DND-41 (cell line): ENCODE data around the gene PLEKHA6.
A peak's percentile ranks its signal among the peaks of the same experiment; 100 is the strongest.

Source experiments
- ATAC-seq: fragments of 200-7000 bp; cut with Tn5 transposase; 3 replicates; pipeline ENCODE4 v1.9.1; 2021; ENCODE audit warnings: low read depth; ENCODE audit not compliant: insufficient read depth
- DNase-seq: peaks from one replicate; pipeline ENCODE4 v3.0.0-alpha.2; 2020
- H2AFZ ChIP-seq: 2 replicates; pipeline ENCODE4 v1.6.0; 2012; ENCODE audit warnings: low read depth, low read length
- H3K27ac ChIP-seq: 2 replicates; pipeline ENCODE4 v1.5.1; 2012; ENCODE audit warnings: low read length, inconsistent platforms
- H3K27me3 ChIP-seq: fragments of 200-600 bp; sonication (generic); 2 replicates; pipeline ENCODE4 v1.6.0; 2012; ENCODE audit warnings: low read length, mild to moderate bottlenecking, inconsistent platforms; ENCODE audit not compliant: insufficient read depth, poor library complexity
- H3K36me3 ChIP-seq: 2 replicates; pipeline ENCODE4 v1.5.1; 2012; ENCODE audit warnings: low read length, inconsistent platforms; ENCODE audit not compliant: insufficient read depth
- H3K4me1 ChIP-seq: 2 replicates; pipeline ENCODE4 v1.5.1; 2012; ENCODE audit warnings: mild to moderate bottlenecking, low read length; ENCODE audit not compliant: insufficient read depth
- H3K4me2 ChIP-seq: 2 replicates; pipeline ENCODE4 v1.6.0; 2012; ENCODE audit warnings: mild to moderate bottlenecking, moderate library complexity, low read length, inconsistent platforms; ENCODE audit not compliant: insufficient read depth
- H3K4me3 ChIP-seq, 2 experiments: fragments of 200-600 bp in 1 of 2; shearing (Covaris generic) in 1 of 2; 2 replicates each; pipeline ENCODE4 v1.5.1; 2012 to 2016; ENCODE audit warnings: inconsistent platforms in 2 of 2, low read length in 2 of 2, mild to moderate bottlenecking in 2 of 2, low read depth in 1 of 2, moderate library complexity in 1 of 2
- H3K79me2 ChIP-seq: 2 replicates; pipeline ENCODE4 v1.6.0; 2012; ENCODE audit warnings: low read length, inconsistent platforms; ENCODE audit not compliant: insufficient read depth
- H3K9ac ChIP-seq: 2 replicates; pipeline ENCODE4 v1.6.0; 2012; ENCODE audit warnings: low read depth, mild to moderate bottlenecking, inconsistent platforms, low read length, moderate library complexity
- H3K9me3 ChIP-seq: 2 replicates; pipeline ENCODE4 v1.5.1; 2012; ENCODE audit warnings: low read length, moderate library complexity, mild to moderate bottlenecking, inconsistent platforms; ENCODE audit not compliant: insufficient read depth, severe bottlenecking
- H4K20me1 ChIP-seq: 2 replicates; pipeline ENCODE4 v1.6.0; 2012; ENCODE audit warnings: low read length; ENCODE audit not compliant: insufficient read depth
- EZH2 ChIP-seq: IDR thresholded peaks from 3 replicates; pipeline ENCODE4 v1.6.1; 2012; ENCODE audit warnings: borderline replicate concordance, low read depth, mild to moderate bottlenecking, moderate library complexity, low read length, inconsistent platforms; ENCODE audit not compliant: severe bottlenecking
- TF ChIP-seq, protein P1 (sequence below): IDR thresholded peaks from 2 replicates; pipeline ENCODE4 v1.5.1; 2012; ENCODE audit warnings: borderline replicate concordance, low read length, moderate library complexity, mild to moderate bottlenecking; ENCODE audit not compliant: poor library complexity, severe bottlenecking; ENCODE audit errors: extremely low read depth

The PLEKHA6 gene

GRCh38 chr1:204384636-204385352 is 25.1 kb upstream of the PLEKHA6 start:
- Histone ChIP-seq H3K4me1 (peaks cover 13% of the 10 kb centered on the region), H3K27ac (no peak overlapping the region), H2AFZ (no peak overlapping the region), H3K4me2 (no peak overlapping the region), H3K4me3 (no peak overlapping the region), H3K9ac (no peak overlapping the region), H3K27me3 (peaks cover 15% of the 10 kb centered on the region), H4K20me1 (no peaks in the 10 kb centered on the region), H3K9me3 (no peaks in the 10 kb centered on the region), H3K79me2 (no peaks in the 10 kb centered on the region), H3K36me3 (no peaks in the 10 kb centered on the region)
- ATAC-seq (no peak), DNase-seq (no peak)
- no peak for TF ChIP-seq EZH2
- TF ChIP-seq, protein P1, sequence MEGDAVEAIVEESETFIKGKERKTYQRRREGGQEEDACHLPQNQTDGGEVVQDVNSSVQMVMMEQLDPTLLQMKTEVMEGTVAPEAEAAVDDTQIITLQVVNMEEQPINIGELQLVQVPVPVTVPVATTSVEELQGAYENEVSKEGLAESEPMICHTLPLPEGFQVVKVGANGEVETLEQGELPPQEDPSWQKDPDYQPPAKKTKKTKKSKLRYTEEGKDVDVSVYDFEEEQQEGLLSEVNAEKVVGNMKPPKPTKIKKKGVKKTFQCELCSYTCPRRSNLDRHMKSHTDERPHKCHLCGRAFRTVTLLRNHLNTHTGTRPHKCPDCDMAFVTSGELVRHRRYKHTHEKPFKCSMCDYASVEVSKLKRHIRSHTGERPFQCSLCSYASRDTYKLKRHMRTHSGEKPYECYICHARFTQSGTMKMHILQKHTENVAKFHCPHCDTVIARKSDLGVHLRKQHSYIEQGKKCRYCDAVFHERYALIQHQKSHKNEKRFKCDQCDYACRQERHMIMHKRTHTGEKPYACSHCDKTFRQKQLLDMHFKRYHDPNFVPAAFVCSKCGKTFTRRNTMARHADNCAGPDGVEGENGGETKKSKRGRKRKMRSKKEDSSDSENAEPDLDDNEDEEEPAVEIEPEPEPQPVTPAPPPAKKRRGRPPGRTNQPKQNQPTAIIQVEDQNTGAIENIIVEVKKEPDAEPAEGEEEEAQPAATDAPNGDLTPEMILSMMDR, result no peak

DNA sequence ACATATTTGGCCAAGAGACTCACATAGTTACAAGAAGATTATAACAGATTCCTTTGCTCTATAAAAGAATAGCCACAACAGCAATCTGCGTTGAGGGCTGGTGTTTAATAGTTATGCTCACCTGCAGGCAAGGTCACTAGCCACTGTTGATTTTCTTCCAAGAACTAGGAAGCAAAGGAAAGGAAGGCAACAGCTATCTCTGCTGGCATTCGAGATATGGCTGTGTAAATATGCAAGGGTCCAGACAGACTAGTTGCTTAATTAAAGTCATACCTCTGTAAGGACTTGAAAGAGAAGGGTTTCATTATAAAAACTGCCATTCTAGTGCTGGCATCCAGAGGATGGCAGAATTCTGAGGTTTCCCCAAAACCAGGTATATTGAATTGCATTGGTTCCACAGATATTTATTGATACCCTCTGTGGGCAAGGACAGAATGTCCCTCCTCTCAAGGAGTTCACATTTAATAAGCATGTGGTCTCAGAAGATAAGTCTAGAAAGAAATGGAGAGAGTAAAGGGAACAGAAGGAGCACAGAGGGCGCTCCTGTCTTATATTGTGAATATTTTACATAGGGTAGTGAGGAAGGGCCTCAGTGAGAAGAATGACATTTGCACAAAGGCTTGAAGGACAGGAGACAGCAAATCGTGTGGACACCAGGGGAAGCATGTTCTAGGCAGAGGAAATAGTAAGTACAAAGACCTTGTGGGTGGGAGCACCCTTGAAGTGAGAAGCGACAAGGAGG is 23.6 kb upstream of the PLEKHA6 start:
- Histone ChIP-seq H2AFZ (peak overlapping the region; percentile 82; the same call in 1 of the 2 replicates), H3K4me3 (no peak overlapping the region), H4K20me1 (no peaks in the 10 kb centered on the region), H3K4me1 (peaks cover 13% of the 10 kb centered on the region), H3K9ac (no peak overlapping the region), H3K9me3 (no peaks in the 10 kb centered on the region), H3K27ac (no peak overlapping the region), H3K79me2 (no peaks in the 10 kb centered on the region), H3K36me3 (no peaks in the 10 kb centered on the region), H3K27me3 (peaks cover 28% of the 10 kb centered on the region), H3K4me2 (no peak overlapping the region; the same call in 1 of the 2 replicates)
- ATAC-seq (no peak), DNase-seq (no peak)
- TF ChIP-seq, protein P1, result no peak
- TF ChIP-seq EZH2, result no peak

DNA sequence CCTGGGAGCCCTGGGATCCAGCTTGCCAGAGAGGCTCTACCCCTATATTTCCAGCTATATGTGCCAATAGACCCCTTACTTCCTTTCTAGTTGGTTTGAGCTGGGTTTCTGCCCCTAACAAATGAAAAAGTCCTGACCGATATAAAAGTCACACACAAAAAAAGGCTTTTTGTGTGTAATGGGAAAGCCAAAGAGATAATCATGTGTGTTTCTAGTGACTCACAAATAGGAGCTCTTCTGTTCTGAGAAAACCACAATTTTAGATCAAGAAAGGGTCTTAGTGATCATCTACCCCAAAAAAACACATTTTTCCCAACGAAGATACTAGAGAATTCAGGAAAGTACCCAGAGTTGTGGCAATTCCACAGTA is 23.0 kb upstream of the PLEKHA6 start:
- H2AFZ ChIP-seq, result peak overlapping the region; percentile 82
- peaks cover 13% of the 10 kb centered on the region for H3K4me1 ChIP-seq
- no peak for TF ChIP-seq EZH2
- TF ChIP-seq, protein P1, result no peak
- DNase-seq (no peak), ATAC-seq (no peak)
- no peaks in the 10 kb centered on the region for H4K20me1 ChIP-seq
- H3K9ac ChIP-seq, result peak overlapping the region; percentile 43
- H3K27me3 ChIP-seq, result peaks cover 30% of the 10 kb centered on the region
- peak overlapping the region; percentile 71 for H3K4me2 ChIP-seq
- H3K79me2 ChIP-seq, result no peaks in the 10 kb centered on the region
- peak overlapping the region in 1 of 2 experiments; percentile 57; a peak in 2 of 4 replicates for H3K4me3 ChIP-seq
- H3K36me3 ChIP-seq, result no peaks in the 10 kb centered on the region
- no peaks in the 10 kb centered on the region for H3K9me3 ChIP-seq
- H3K27ac ChIP-seq, result peak overlapping the region; percentile 64
